Ishikawa (cell line): ENCODE results near the gene SYNE1.

Experiments
- CREB1 ChIP-seq: IDR thresholded peaks from 2 replicates; pipeline ENCODE4 v1.6.1; 2012; ENCODE audit warnings: low read depth
- EP300 ChIP-seq: IDR thresholded peaks from 2 replicates; pipeline ENCODE4 v1.6.1; 2012; ENCODE audit warnings: borderline replicate concordance
- TAF1 ChIP-seq: IDR thresholded peaks from 2 replicates; pipeline ENCODE4 v1.6.1; 2012; ENCODE audit warnings: low read depth, mild to moderate bottlenecking
- TEAD4 ChIP-seq: IDR thresholded peaks from 2 replicates; pipeline ENCODE4 v1.6.1; 2012
- ZBTB7A ChIP-seq: IDR thresholded peaks from 2 replicates; pipeline ENCODE4 v1.6.1; 2012; ENCODE audit warnings: low read depth
- TF ChIP-seq, protein P1 (sequence below): IDR thresholded peaks from 2 replicates; pipeline ENCODE4 v1.6.1; 2012; ENCODE audit warnings: low read depth, mild to moderate bottlenecking
- TF ChIP-seq, protein P2 (sequence below): IDR thresholded peaks from 2 replicates; pipeline ENCODE4 v1.6.1; 2012

- TF ChIP-seq CREB1 (no peak), EP300 (no peak), ZBTB7A (no peak), TAF1 (no peak), TEAD4 (no peak)
- TF ChIP-seq, protein P1, sequence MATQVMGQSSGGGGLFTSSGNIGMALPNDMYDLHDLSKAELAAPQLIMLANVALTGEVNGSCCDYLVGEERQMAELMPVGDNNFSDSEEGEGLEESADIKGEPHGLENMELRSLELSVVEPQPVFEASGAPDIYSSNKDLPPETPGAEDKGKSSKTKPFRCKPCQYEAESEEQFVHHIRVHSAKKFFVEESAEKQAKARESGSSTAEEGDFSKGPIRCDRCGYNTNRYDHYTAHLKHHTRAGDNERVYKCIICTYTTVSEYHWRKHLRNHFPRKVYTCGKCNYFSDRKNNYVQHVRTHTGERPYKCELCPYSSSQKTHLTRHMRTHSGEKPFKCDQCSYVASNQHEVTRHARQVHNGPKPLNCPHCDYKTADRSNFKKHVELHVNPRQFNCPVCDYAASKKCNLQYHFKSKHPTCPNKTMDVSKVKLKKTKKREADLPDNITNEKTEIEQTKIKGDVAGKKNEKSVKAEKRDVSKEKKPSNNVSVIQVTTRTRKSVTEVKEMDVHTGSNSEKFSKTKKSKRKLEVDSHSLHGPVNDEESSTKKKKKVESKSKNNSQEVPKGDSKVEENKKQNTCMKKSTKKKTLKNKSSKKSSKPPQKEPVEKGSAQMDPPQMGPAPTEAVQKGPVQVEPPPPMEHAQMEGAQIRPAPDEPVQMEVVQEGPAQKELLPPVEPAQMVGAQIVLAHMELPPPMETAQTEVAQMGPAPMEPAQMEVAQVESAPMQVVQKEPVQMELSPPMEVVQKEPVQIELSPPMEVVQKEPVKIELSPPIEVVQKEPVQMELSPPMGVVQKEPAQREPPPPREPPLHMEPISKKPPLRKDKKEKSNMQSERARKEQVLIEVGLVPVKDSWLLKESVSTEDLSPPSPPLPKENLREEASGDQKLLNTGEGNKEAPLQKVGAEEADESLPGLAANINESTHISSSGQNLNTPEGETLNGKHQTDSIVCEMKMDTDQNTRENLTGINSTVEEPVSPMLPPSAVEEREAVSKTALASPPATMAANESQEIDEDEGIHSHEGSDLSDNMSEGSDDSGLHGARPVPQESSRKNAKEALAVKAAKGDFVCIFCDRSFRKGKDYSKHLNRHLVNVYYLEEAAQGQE: no peak
- TF ChIP-seq, protein P2, sequence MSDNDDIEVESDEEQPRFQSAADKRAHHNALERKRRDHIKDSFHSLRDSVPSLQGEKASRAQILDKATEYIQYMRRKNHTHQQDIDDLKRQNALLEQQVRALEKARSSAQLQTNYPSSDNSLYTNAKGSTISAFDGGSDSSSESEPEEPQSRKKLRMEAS: no peak
These were observed 551.7 kb downstream of the SYNE1 start for GRCh38 chr6:152085451-152085921.
